PFSK-1 (cell line): Measurements from ENCODE around the gene IGFBP5.

Source experiments
- FOXP2 ChIP-seq: optimal IDR thresholded peaks from 2 replicates; pipeline ENCODE3; 2011; ENCODE audit warnings: borderline replicate concordance, control low read depth, inconsistent platforms; ENCODE audit not compliant: insufficient read depth; ENCODE audit errors: extremely low read length, extremely low read depth
- POLR2AphosphoS5 ChIP-seq: IDR thresholded peaks from 2 replicates; pipeline ENCODE4 v1.6.1; 2012; ENCODE audit warnings: low read depth, mild to moderate bottlenecking, control low read depth, low read length, moderate library complexity
- REST ChIP-seq, 2 experiments: IDR thresholded peaks; 2 replicates each; pipeline versions ENCODE4 v1.6.1 to v1.8.0; 2011 to 2012; ENCODE audit warnings: low read depth in 2 of 2, low read length in 2 of 2, control low read depth in 1 of 2, inconsistent platforms in 1 of 2, mild to moderate bottlenecking in 1 of 2, moderate library complexity in 1 of 2; ENCODE audit not compliant: insufficient read depth in 1 of 2
- SIN3A ChIP-seq: IDR thresholded peaks from 2 replicates; pipeline ENCODE4 v1.6.1; 2012; ENCODE audit warnings: mild to moderate bottlenecking, low read length, moderate library complexity, borderline replicate concordance; ENCODE audit not compliant: insufficient read depth
- TAF1 ChIP-seq: IDR thresholded peaks from 2 replicates; pipeline ENCODE4 v1.6.1; 2012; ENCODE audit warnings: low read length, control low read depth, borderline replicate concordance; ENCODE audit not compliant: insufficient read depth

The IGFBP5 gene

GRCh38 chr2:216649574-216649973 is 45.8 kb downstream of the IGFBP5 start:
- TF ChIP-seq SIN3A (no peak), REST (IDR thresholded peaks at IDR 0.05; ENCODE audit: insufficient read depth in 1 of 2, low read depth in 2 of 2, low read length in 2 of 2) (no peak), FOXP2 (no peak), POLR2AphosphoS5 (no peak), TAF1 (no peak)

- TF ChIP-seq TAF1 (no peak), POLR2AphosphoS5 (no peak)
These were observed 47.2 kb downstream of the IGFBP5 start for GRCh38 chr2:216648105-216648504.

GRCh38 chr2:216646116-216646515 is 49.2 kb downstream of the IGFBP5 start:
- TF ChIP-seq TAF1, result no peak
- TF ChIP-seq FOXP2, result no peak
- TF ChIP-seq REST (IDR thresholded peaks at IDR 0.05; ENCODE audit: insufficient read depth in 1 of 2, low read depth in 2 of 2, low read length in 2 of 2), result no peak
- no peak for TF ChIP-seq SIN3A
- no peak for TF ChIP-seq POLR2AphosphoS5

- TF ChIP-seq SIN3A (no peak), POLR2AphosphoS5 (no peak), FOXP2 (no peak), TAF1 (no peak), REST (IDR thresholded peaks at IDR 0.05; ENCODE audit: insufficient read depth in 1 of 2, low read depth in 2 of 2, low read length in 2 of 2) (no peak)
These were observed 49.8 kb downstream of the IGFBP5 start for GRCh38 chr2:216645636-216645950.

GRCh38 chr2:216644842-216645635 is 50.3 kb downstream of the IGFBP5 start:
- TF ChIP-seq FOXP2 (no peak), TAF1 (no peak), REST (IDR thresholded peaks at IDR 0.05; ENCODE audit: insufficient read depth in 1 of 2, low read depth in 2 of 2, low read length in 2 of 2) (no peak), POLR2AphosphoS5 (no peak), SIN3A (no peak)
